ENCODE results near the gene PRDM16. TPM values are rescaled to one million over a fixed set of nuclear protein-coding genes. Genes with fewer than 3 reads are reported as not detected.
A peak's percentile ranks its signal among the peaks of the same experiment; 100 is the strongest.

PRDM16 gene
- polyA plus RNA-seq, 1 donor from 2014 or later = not detected

DNA sequence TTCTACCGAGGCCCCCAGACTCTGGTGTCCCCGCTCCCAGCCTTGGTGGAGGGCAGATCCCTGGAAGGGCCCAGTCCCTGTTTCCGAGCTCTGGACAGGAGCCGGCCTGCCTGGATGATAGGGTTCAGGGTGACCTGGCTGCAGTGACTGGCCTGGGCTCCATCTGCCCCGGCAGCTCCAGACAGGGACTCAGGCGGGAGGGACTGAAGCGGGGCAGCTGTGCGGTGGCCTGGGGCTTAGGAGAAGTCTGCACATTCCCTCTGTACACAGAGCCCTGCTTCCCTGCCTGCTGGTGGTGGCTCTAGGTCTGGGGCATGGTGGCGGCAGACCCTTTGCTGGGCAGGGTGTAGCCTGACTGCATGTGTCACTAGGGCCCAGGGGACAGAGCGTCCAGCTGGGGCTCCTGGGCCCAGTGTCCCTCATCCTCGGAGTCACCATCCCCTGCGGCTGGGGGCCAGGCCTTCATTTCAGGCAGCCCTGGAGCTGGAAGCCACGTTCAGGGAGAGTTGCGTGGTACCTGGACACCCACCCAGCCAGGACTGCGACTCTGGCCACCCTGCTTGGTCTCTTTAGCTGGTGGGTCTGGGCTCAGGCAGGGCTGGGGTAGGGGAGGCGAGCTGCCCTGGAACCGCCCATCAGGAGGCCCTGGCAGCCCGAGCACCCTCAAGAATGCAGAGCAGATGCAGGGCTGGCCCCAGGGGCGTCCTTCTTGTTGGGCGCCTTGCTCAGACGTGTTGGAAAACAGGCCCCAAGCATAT lies 395.1 kb downstream of the PRDM16 start:
- H3K4me1 Mint-ChIP-seq = peaks cover 0 to 5% (median 0%) of the 10 kb centered on the region in 3 donors
- H3K9me3 Mint-ChIP-seq = no peaks in the 10 kb centered on the region

GRCh38 chr1:3464649-3465025 lies 395.6 kb downstream of the PRDM16 start:
- H3K4me3 Mint-ChIP-seq = no peak overlapping the region
- no peak overlapping the region for H3K27ac Mint-ChIP-seq
- peaks cover 0 to 5% (median 0%) of the 10 kb centered on the region in 3 donors for H3K4me1 Mint-ChIP-seq
- H3K9me3 Mint-ChIP-seq = no peaks in the 10 kb centered on the region
- peaks cover 2% of the 10 kb centered on the region for H3K27me3 Mint-ChIP-seq
- H3K36me3 Mint-ChIP-seq = no peaks in the 10 kb centered on the region

More for the DNA sequence above, 395.1 kb downstream of the PRDM16 start:
- Mint-ChIP-seq H3K4me3 (no peak overlapping the region), H3K27me3 (peaks cover 2% of the 10 kb centered on the region), H3K27ac (no peak overlapping the region), H3K36me3 (no peaks in the 10 kb centered on the region)

- H3K27ac Mint-ChIP-seq = no peak overlapping the region
Measured at GRCh38 chr1:3465091-3465934, 396.3 kb downstream of the PRDM16 start.

DNA sequence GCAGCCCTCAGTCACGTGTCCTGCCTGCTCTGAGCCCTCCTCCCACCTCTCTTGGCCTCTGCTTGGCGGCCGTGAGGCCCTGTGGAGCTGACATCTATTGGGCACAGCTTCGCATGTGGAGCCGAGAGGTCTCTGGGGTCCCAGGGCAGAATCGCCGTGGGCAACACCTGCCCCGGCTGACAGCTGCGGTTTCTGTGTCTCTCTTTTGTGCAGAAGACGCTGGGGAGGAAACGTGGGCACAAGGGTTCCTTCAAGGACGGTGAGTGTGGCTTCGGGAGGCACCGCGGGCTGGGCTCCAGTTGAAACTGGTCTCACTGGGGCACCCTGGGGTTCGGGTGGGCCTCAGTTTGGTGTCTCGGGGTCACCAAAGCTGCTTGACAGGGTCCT lies 396.9 kb downstream of the PRDM16 start:
- Mint-ChIP-seq H3K9me3 (no peaks in the 10 kb centered on the region), H3K27ac (no peak overlapping the region)

More at GRCh38 chr1:3465091-3465934, 396.3 kb downstream of the PRDM16 start:
- Mint-ChIP-seq H3K36me3 (no peaks in the 10 kb centered on the region), H3K4me3 (peak overlapping the region in 1 of 4 donors; percentile 34), H3K27me3 (peaks cover 2% of the 10 kb centered on the region), H3K9me3 (no peaks in the 10 kb centered on the region), H3K4me1 (peaks cover 0 to 5% (median 1%) of the 10 kb centered on the region in 3 donors)

DNA sequence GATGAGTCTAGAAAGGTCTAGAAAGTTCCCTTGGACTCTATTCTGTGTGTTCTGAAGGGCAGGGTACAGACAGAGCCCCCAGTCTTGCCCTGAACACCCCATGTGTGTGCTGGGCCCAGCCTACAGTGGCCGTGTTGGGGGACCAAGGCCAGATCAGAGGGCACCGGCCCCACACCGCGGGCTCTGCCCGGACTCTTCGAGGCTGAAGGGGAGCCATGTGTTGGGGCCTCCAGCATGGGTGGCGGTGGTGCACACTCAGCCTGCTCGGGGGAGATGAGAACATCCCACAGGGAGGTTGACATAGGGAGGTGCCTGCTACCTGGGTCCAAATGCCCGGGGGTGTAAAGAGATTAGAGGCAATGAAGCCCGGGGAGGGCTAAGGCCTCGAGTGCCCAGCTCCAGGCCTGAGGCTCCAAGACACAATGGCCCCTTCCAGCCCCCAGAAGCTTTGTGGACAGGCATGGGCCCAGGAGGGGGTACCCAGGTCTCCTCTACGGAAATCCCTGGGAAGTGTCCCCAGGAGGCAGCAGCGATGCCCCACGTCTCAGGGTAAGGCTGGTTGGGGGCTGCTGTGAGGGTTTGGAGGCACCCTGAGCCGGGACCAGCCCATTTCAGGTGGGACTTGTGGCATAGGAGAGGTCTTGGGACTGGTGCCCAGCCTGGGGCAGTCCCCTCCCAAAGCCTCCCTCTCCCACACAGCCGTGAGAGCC lies 397.5 kb downstream of the PRDM16 start:
- Mint-ChIP-seq H3K27ac (no peak overlapping the region), H3K4me3 (no peak overlapping the region), H3K27me3 (peaks cover 2% of the 10 kb centered on the region), H3K36me3 (no peaks in the 10 kb centered on the region), H3K4me1 (peaks cover 0 to 6% (median 4%) of the 10 kb centered on the region in 3 donors), H3K9me3 (no peaks in the 10 kb centered on the region)

More for the DNA sequence above, 396.9 kb downstream of the PRDM16 start:
- H3K4me3 Mint-ChIP-seq = peak overlapping the region in 1 of 4 donors; percentile 34
- H3K4me1 Mint-ChIP-seq = peaks cover 0 to 6% (median 4%) of the 10 kb centered on the region in 3 donors
- H3K36me3 Mint-ChIP-seq = no peaks in the 10 kb centered on the region
- H3K27me3 Mint-ChIP-seq = peaks cover 2% of the 10 kb centered on the region

GRCh38 chr1:3467096-3468036 lies 398.4 kb downstream of the PRDM16 start:
- peaks cover 0 to 6% (median 4%) of the 10 kb centered on the region in 3 donors for H3K4me1 Mint-ChIP-seq
- H3K27me3 Mint-ChIP-seq = peaks cover 2% of the 10 kb centered on the region
- H3K9me3 Mint-ChIP-seq = no peaks in the 10 kb centered on the region
- H3K27ac Mint-ChIP-seq = no peak overlapping the region
- H3K36me3 Mint-ChIP-seq = no peaks in the 10 kb centered on the region
- no peak overlapping the region for H3K4me3 Mint-ChIP-seq

GRCh38 chr1:3468236-3469103 lies 399.5 kb downstream of the PRDM16 start:
- no peaks in the 10 kb centered on the region for H3K9me3 Mint-ChIP-seq
- peak overlapping the region in 1 of 4 donors; percentile 47 for H3K4me3 Mint-ChIP-seq
- no peaks in the 10 kb centered on the region for H3K36me3 Mint-ChIP-seq
- peaks cover 0 to 6% (median 4%) of the 10 kb centered on the region in 3 donors for H3K4me1 Mint-ChIP-seq
- peaks cover 2% of the 10 kb centered on the region for H3K27me3 Mint-ChIP-seq
- H3K27ac Mint-ChIP-seq = no peak overlapping the region

DNA sequence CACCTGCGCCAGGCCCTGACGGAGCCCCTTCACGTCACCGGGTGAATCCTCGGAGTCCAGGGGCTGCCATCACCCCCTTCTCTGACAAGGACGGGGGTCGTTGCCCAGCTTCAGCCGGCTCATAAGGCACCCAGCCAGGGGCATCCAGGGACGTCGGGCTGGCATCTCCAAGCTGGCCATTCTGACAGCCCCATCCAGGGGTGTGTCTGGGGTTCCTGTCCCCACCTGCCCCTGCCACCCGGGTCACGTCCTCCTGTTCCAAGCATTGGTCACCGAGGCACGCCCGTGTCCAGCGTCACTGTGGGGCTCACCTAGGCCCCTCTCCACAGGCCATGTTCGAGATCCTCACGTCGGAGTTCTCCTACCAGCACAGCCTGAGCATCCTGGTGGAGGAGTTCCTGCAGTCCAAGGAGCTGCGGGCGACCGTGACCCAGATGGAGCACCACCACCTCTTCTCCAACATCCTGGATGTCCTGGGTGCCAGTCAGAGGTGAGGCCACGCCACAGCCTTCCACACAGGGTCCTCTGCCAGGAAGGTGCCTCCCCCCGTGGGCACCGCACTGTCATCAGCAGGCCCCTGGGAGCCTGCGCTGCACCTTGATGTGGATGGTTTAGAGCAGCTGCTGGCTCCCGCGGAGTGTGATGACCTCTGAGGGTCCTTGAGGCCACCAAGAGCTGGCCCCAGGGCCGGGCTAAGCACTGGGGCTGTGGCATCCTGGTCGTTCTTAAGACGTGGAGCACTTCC lies 400.3 kb downstream of the PRDM16 start:
- peaks cover 2% of the 10 kb centered on the region for H3K27me3 Mint-ChIP-seq
- H3K36me3 Mint-ChIP-seq = no peaks in the 10 kb centered on the region
- H3K27ac Mint-ChIP-seq = no peak overlapping the region
- H3K4me1 Mint-ChIP-seq = peaks cover 0 to 6% (median 4%) of the 10 kb centered on the region in 3 donors
- H3K9me3 Mint-ChIP-seq = no peaks in the 10 kb centered on the region
- no peak overlapping the region for H3K4me3 Mint-ChIP-seq

DNA sequence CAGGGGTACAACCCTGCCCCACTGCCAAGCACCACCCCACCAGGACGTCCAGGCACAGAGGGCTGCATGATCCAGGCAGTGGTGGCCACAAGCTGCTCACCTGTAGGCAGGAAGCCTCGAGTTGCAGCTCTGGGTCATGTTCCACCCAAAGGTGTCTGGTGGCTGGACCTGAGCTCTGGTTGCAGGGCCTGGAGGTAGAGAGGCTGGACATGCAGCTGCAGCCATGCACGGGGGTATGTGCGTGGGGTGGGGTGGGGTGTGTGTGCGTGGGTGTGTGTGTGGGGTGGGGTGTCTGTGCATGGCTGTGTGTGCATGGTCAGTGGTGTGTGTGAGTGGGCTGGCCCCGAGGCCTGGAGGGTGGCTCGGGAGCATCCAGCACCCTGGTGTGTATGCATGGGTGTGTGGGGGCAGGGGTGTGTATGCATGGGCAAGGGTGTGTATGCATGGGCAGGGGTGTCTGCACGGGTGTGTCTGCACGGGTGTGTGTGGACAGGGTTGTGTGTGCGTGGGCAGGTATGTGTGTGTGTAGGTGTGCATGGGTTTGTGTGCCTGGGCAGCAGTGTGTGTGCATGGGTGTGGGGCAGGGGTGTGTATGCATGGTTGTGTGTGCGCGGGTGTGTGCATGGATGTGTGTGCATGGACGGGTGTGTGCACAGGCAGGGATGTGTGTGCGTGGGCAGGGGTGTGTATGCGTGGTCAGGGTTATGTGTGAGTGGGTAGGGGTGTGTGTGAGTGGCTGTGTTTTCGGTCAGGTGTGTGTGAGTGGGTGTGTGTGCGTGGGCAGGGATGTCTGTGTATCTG lies 401.0 kb downstream of the PRDM16 start:
- Mint-ChIP-seq H3K4me3 (no peak overlapping the region), H3K27me3 (peaks cover 2% of the 10 kb centered on the region), H3K9me3 (no peaks in the 10 kb centered on the region), H3K4me1 (peaks cover 0 to 6% (median 4%) of the 10 kb centered on the region in 3 donors), H3K36me3 (no peaks in the 10 kb centered on the region), H3K27ac (no peak overlapping the region)

DNA sequence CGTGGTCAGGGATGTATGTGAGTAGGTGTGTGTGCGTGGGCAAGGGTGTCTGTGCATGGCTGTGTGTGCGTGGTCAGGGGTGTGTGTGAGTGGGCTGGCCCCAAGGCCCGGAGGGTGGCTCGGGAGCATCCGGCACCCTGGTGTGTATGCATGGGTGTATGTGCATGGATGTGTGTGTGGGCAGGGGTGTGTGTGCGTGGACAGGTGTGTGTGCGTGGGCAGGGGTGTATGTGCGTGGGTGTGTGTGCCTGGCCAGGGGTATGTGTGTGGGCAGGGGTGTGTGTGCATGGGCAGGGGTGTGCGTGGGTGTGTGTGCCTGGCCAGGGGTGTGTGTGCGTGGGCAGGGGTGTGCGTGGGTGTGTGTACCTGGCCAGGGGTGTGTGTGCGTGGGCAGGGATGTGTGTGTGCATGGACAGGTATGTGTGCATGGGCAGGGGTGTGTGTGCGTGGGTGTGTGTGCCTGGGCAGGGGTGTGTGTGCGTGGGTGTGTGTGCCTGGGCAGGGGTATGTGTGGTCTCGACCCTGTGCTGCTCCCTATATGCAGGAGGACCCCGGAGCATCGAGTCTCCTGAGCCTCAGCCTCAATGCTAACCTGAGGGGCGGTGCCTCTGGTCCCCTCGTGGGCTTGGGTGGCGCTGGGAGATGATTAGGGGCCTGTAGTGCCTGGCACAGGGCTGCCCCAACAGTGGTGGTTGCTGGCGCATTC lies 401.8 kb downstream of the PRDM16 start:
- Mint-ChIP-seq H3K27ac (no peak overlapping the region), H3K9me3 (no peaks in the 10 kb centered on the region), H3K27me3 (peaks cover 2% of the 10 kb centered on the region), H3K4me1 (peaks cover 0 to 5% (median 4%) of the 10 kb centered on the region in 3 donors), H3K36me3 (no peaks in the 10 kb centered on the region), H3K4me3 (no peak overlapping the region)

DNA sequence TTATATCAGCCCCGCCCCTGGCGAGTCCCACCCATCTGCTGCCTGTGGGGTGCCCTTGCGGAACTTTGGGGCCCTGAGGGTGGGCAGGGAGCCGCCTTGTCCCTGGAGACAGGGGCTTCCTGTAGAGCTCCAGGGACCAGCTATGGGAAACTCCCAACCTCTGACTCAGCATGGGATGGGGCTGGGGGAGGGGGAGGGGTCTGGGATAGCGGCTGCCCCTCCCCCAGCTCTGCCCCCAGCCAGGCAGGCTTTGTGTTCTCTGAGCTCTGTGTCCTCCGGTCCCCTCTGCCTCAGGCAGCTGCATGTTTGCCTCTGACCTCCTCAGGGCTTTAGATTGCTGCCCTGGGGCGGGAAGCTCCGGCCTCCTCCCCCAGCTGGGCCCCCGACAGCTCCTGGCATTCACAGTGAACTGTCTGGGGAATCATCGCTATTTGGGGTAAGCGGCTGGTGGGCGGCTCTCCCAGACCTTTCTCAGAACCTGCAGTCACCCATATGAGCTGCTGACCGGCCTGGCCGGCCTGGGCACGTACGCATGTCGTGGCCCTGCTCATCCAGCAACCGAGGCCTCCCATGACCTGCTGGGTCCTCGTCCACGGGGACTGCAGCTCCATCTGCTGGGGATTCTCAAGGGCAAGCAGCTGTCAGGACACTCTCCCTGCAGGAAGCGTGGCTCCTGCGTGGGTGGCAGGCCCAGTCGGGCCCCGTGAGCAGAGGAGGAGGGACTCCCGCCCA lies 402.5 kb downstream of the PRDM16 start:
- peaks cover 0 to 4% (median 1%) of the 10 kb centered on the region in 3 donors for H3K4me1 Mint-ChIP-seq
- no peaks in the 10 kb centered on the region for H3K36me3 Mint-ChIP-seq
- no peak overlapping the region for H3K4me3 Mint-ChIP-seq
- no peaks in the 10 kb centered on the region for H3K9me3 Mint-ChIP-seq
- H3K27me3 Mint-ChIP-seq = peaks cover 2% of the 10 kb centered on the region
- H3K27ac Mint-ChIP-seq = no peak overlapping the region

Data from IgD-negative memory B cell (primary cell).